HG02970 (cell line): ENCODE measurements around the gene SKIL.
"Not testable (repeated sequence)": the region's sequence is repeated elsewhere in the genome, so short reads cannot be mapped to it uniquely, and the experiment has no call there.

ENCODE experiments used
- ATAC-seq: cut with Tn5 transposase; IDR thresholded peaks from one replicate; pipeline ENCODE4 v1.9.1; 2021; ENCODE audit warnings: mild to moderate bottlenecking, moderate library complexity, moderate number of reproducible peaks; ENCODE audit not compliant: unreplicated experiment, low FRiP score

Gene SKIL

GRCh38 chr3:170357176-170358041 is at the start of gene SKIL:
Gene SKIL, plus strand, starts transcription at chr3:170357715. Its CDS starts 2,617 bp downstream, at chr3:170360332.
- peak; percentile 59 for ATAC-seq

- no peak for ATAC-seq
These were observed 48.5 kb upstream of the SKIL start for GRCh38 chr3:170309046-170309445.

GRCh38 chr3:170317954-170318353 is 39.6 kb upstream of the SKIL start:
- ATAC-seq = no peak

GRCh38 chr3:170320461-170321121 is 36.9 kb upstream of the SKIL start:
- ATAC-seq = no peak

- ATAC-seq = no peak
These were observed 36.0 kb upstream of the SKIL start for GRCh38 chr3:170321321-170322034.

- ATAC-seq = no peak
These were observed 34.8 kb upstream of the SKIL start for GRCh38 chr3:170322566-170323269.

- no peak for ATAC-seq
These were observed 34.2 kb upstream of the SKIL start for GRCh38 chr3:170323331-170323730.

- ATAC-seq = no peak
These were observed 32.6 kb upstream of the SKIL start for GRCh38 chr3:170324962-170325361.

GRCh38 chr3:170327040-170327808 is 30.3 kb upstream of the SKIL start:
- ATAC-seq = no peak

GRCh38 chr3:170327868-170328548 is 29.5 kb upstream of the SKIL start:
- ATAC-seq = not testable (repeated sequence)

- ATAC-seq = no peak
These were observed 27.1 kb upstream of the SKIL start for GRCh38 chr3:170330366-170330765.

- ATAC-seq = no peak
These were observed 26.4 kb upstream of the SKIL start for GRCh38 chr3:170331143-170331542.

GRCh38 chr3:170337420-170337819 is 20.1 kb upstream of the SKIL start:
- no peak for ATAC-seq

GRCh38 chr3:170338690-170339340 is 18.7 kb upstream of the SKIL start:
- no peak for ATAC-seq

- not testable (repeated sequence) for ATAC-seq
These were observed 15.2 kb upstream of the SKIL start for GRCh38 chr3:170342273-170342672.

GRCh38 chr3:170343859-170344258 is 13.7 kb upstream of the SKIL start:
- ATAC-seq = not testable (repeated sequence)

- ATAC-seq = no peak
These were observed 12.5 kb upstream of the SKIL start for GRCh38 chr3:170344971-170345370.

GRCh38 chr3:170346481-170347392 is 10.8 kb upstream of the SKIL start:
- ATAC-seq = no peak
